OCI-LY1 (cell line): ENCODE results near the gene CACNB1.

Experiments
- H2AFZ ChIP-seq: fragments of 200-600 bp; sonication (generic), shearing (Covaris generic); 2 replicates; pipeline ENCODE4 v1.6.0; 2014; ENCODE audit warnings: antibody characterized with exemption, mild to moderate bottlenecking, low read length
- H3F3A ChIP-seq: fragments of 200-600 bp; sonication (generic), shearing (Covaris generic); 2 replicates; pipeline ENCODE4 v1.6.0; 2014; ENCODE audit warnings: mild to moderate bottlenecking, antibody characterized with exemption, low read length, moderate library complexity; ENCODE audit not compliant: insufficient read depth
- H3K27ac ChIP-seq: fragments of 200-600 bp; sonication (generic); 2 replicates; pipeline ENCODE4 v1.5.1; 2014; ENCODE audit warnings: low read length, mixed run types, mild to moderate bottlenecking, low read depth; ENCODE audit not compliant: poor library complexity, severe bottlenecking
- H3K27me3 ChIP-seq: fragments of 200-600 bp; sonication (generic); 2 replicates; pipeline ENCODE4 v1.6.0; 2014; ENCODE audit warnings: antibody characterized with exemption, mild to moderate bottlenecking, low read length, moderate library complexity; ENCODE audit not compliant: insufficient read depth
- H3K36me3 ChIP-seq: fragments of 200-600 bp; sonication (generic); 2 replicates; pipeline ENCODE4 v1.6.1; 2014; ENCODE audit warnings: mild to moderate bottlenecking, antibody characterized with exemption, low read length, moderate library complexity, mixed read lengths; ENCODE audit not compliant: insufficient read depth
- H3K4me1 ChIP-seq: fragments of 200-600 bp; sonication (generic); 2 replicates; pipeline ENCODE4 v1.5.1; 2014; ENCODE audit warnings: mild to moderate bottlenecking, low read length, moderate library complexity; ENCODE audit not compliant: insufficient read depth, severe bottlenecking
- H3K4me2 ChIP-seq: fragments of 200-600 bp; sonication (generic), shearing (Covaris generic); 2 replicates; pipeline ENCODE4 v1.6.1; 2014; ENCODE audit warnings: low read length
- H3K4me3 ChIP-seq: fragments of 200-600 bp; sonication (generic); 2 replicates; pipeline ENCODE4 v1.5.1; 2014; ENCODE audit warnings: low read length, low read depth, mild to moderate bottlenecking, mixed read lengths; ENCODE audit not compliant: poor library complexity, severe bottlenecking
- H3K79me2 ChIP-seq: fragments of 200-600 bp; shearing (Covaris generic); 2 replicates; pipeline ENCODE4 v1.6.1; 2016; ENCODE audit warnings: mixed run types, low read length, mixed read lengths; ENCODE audit not compliant: insufficient read depth
- H3K9ac ChIP-seq: fragments of 200-600 bp; sonication (generic), shearing (Covaris generic); 2 replicates; pipeline ENCODE4 v1.6.1; 2014; ENCODE audit warnings: mild to moderate bottlenecking, low read length, mixed read lengths
- H3K9me2 ChIP-seq: fragments of 200-600 bp; sonication (generic), shearing (Covaris generic); 2 replicates; pipeline ENCODE4 v1.6.1; 2014; ENCODE audit warnings: low read depth, mild to moderate bottlenecking, low read length, mixed read lengths
- H3K9me3 ChIP-seq: fragments of 200-600 bp; shearing (Covaris generic); 2 replicates; pipeline ENCODE4 v1.6.1; 2014; ENCODE audit warnings: low read length, mixed read lengths
- H4K20me1 ChIP-seq: fragments of 200-600 bp; sonication (generic), shearing (Covaris generic); 2 replicates; pipeline ENCODE4 v1.6.0; 2016; ENCODE audit warnings: mild to moderate bottlenecking, low read length; ENCODE audit not compliant: insufficient read depth
- CTCF ChIP-seq: fragments of 200-600 bp; sonication (generic), shearing (Covaris generic); IDR thresholded peaks from 2 replicates; pipeline ENCODE4 v1.5.1; 2017; ENCODE audit warnings: mild to moderate bottlenecking, antibody characterized with exemption, low read length, moderate library complexity, mixed read lengths
- EZH2 ChIP-seq: fragments of 200-600 bp; sonication (generic), shearing (Covaris generic); IDR thresholded peaks from 2 replicates; pipeline ENCODE4 v1.8.0; 2017; ENCODE audit warnings: borderline replicate concordance, mixed run types, mild to moderate bottlenecking, antibody characterized with exemption, low read length, moderate library complexity, mixed read lengths

CACNB1 gene

GRCh38 chr17:39175695-39176093 lies 21.8 kb downstream of the CACNB1 start:
- no peaks in the 10 kb centered on the region for H3K9me2 ChIP-seq
- H3K4me2 ChIP-seq, result peak overlapping the region; percentile 66; the same call in 1 of the 2 replicates
- H3K27ac ChIP-seq, result no peak overlapping the region
- no peaks in the 10 kb centered on the region for H3K79me2 ChIP-seq
- no peak overlapping the region for H2AFZ ChIP-seq
- peaks cover 39% of the 10 kb centered on the region for H3K36me3 ChIP-seq
- H3K4me1 ChIP-seq, result peaks cover 11% of the 10 kb centered on the region
- H4K20me1 ChIP-seq, result no peaks in the 10 kb centered on the region
- no peaks in the 10 kb centered on the region for H3K27me3 ChIP-seq
- no peaks in the 10 kb centered on the region; the same call in 1 of the 2 replicates for H3F3A ChIP-seq
- peak overlapping the region; percentile 50 for H3K4me3 ChIP-seq
- peak overlapping the region; percentile 45; the same call in 1 of the 2 replicates for H3K9ac ChIP-seq
- no peaks in the 10 kb centered on the region for H3K9me3 ChIP-seq
- TF ChIP-seq EZH2, result no peak
- no peak for TF ChIP-seq CTCF

- Histone ChIP-seq H2AFZ (no peak overlapping the region), H4K20me1 (no peaks in the 10 kb centered on the region), H3K4me2 (peak overlapping the region; percentile 66), H3K9ac (peak overlapping the region; percentile 45; the same call in 1 of the 2 replicates), H3K27ac (no peak overlapping the region), H3K36me3 (peaks cover 37% of the 10 kb centered on the region), H3K4me3 (peak overlapping the region; percentile 50), H3K79me2 (no peaks in the 10 kb centered on the region), H3K9me2 (no peaks in the 10 kb centered on the region), H3K9me3 (no peaks in the 10 kb centered on the region), H3K27me3 (no peaks in the 10 kb centered on the region), H3F3A (no peaks in the 10 kb centered on the region; the same call in 1 of the 2 replicates), H3K4me1 (peaks cover 11% of the 10 kb centered on the region)
- TF ChIP-seq CTCF (peak; percentile 89), EZH2 (no peak)
Observed at GRCh38 chr17:39174920-39175694, 22.4 kb downstream of the CACNB1 start.

GRCh38 chr17:39173526-39174274 lies 23.8 kb downstream of the CACNB1 start:
- H3K4me2 ChIP-seq, result no peak overlapping the region
- H3K9ac ChIP-seq, result no peak overlapping the region
- H3K4me1 ChIP-seq, result peaks cover 11% of the 10 kb centered on the region

More at GRCh38 chr17:39173526-39174274, 23.8 kb downstream of the CACNB1 start:
- Histone ChIP-seq H3K36me3 (peaks cover 31% of the 10 kb centered on the region), H3K79me2 (no peaks in the 10 kb centered on the region), H3K4me3 (no peak overlapping the region), H3K27me3 (no peaks in the 10 kb centered on the region), H3F3A (no peaks in the 10 kb centered on the region; the same call in 1 of the 2 replicates), H4K20me1 (no peaks in the 10 kb centered on the region), H2AFZ (no peak overlapping the region), H3K9me3 (no peaks in the 10 kb centered on the region), H3K27ac (no peak overlapping the region), H3K9me2 (no peaks in the 10 kb centered on the region)
- no peak for TF ChIP-seq CTCF
- TF ChIP-seq EZH2, result no peak
